GM19324 (cell line): ENCODE data around the gene SMIM41.
A peak's percentile ranks its signal among the peaks of the same experiment; 100 is the strongest.

Experiments used
- ATAC-seq: cut with Tn5 transposase; IDR thresholded peaks from one replicate; pipeline ENCODE4 v1.9.1; 2021; ENCODE audit warnings: mild to moderate bottlenecking, moderate library complexity; ENCODE audit not compliant: unreplicated experiment, low FRiP score

SMIM41 gene

DNA sequence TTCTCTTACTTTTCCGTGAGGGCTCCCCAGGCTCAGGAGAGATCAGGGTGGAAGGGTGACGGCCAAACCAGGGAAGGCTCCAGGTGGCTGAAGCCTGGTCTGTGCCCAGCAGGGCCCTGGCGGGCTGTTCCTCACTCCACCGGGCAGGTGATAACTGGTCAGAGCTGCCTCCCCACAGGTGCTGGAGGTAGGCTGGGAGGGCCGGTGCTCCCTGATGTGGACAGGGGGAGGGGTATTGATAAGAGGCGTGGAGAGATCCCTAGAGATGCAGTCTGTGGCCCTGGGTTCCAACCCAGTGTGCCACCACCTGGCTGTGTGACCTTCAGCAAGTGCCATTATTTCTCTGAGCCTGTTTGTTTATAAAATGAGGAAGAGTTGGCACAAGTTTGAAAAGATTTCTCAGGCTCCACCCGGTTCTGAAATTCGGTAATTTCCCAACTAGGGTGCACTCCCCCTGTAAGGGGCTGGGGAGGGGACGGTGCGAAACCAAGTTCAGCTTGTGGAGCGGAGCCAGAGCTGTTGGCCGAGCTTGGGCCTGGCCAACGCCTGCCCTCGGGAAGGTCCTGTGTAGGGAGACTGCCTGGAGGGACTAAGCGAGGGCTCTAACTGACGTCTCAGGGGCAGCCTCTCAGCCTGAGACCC lies 29.3 kb upstream of the SMIM41 start:
- ATAC-seq: no peak

DNA sequence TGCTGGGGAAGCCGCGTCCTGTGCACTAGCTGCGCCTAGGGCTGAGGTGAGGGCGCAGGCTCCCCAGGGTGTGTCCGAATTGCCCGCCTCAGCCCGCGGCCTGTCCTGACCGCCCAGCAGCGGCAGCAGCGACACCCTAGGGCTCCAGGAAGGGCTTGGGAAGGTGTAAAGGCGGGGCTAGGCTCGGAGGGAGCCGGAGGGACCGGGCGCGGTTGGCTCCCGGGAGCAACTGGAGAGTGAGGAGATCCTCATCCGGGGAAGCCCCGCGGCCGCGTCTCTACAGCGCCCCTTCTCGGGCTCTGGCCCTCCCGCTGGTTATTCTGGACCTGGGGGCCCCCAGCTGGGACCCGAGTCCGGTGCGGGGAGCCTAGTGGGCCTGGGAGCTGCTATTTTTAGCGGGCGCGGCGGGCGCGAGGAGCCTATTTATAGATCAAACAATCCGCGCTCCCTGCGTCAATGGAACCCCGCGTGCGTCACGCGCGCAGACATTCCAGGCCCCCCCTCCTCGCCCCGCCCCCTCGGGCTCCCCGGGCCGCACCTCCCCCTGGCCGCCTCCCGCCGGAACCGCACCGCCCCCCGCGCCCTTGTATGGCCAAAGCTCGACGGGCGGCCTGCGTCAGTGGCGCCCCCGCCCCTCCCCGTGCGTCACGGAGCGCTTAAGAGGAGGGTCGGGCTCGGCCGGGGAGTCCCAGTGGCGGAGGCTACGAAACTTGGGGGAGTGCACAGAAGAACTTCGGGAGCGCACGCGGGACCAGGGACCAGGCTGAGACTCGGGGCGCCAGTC lies 28.6 kb upstream of the SMIM41 start, which contains the start of gene NR4A1:
TSS of gene NR4A1 (plus strand) at position 685 of the 784 bp plus-strand sequence. CDS start 2,887 bp downstream, outside the sequence.
- ATAC-seq: peak; percentile 80

DNA sequence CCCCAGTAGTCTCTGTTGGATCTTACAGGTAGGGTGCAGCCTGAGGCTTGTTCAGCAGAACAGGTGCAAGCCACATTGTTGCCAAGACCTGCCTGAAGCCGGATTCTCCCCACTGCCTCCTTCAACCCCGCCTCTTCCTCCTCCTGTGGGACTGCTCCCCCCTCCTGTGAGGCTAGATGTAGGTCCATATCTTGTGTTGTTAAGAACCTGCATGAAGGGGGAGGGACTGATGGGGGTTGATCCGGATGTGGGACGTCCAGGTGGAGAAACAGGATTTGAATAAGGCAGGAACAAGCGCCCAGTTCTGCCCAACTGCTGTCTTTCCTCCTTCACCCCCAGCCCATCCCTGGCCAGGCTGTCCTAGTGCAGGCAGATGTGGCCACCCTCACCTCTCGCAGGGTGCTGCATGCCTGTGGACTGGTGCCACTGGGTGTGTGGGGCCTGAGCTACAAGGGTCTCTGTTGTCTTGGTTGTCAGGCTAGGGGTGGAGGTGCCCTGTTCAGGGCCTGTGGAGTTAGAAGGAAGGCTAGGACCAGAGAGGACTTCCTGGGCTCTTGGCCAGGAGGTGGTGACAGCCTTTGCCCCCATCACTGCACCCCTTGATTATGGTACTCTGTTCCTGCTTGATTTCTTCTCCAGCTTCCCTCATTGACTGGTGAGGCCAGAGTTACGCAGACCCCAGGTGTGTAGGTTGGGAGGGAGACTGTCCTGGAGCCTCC lies 26.9 kb upstream of the SMIM41 start:
- ATAC-seq: no peak

DNA sequence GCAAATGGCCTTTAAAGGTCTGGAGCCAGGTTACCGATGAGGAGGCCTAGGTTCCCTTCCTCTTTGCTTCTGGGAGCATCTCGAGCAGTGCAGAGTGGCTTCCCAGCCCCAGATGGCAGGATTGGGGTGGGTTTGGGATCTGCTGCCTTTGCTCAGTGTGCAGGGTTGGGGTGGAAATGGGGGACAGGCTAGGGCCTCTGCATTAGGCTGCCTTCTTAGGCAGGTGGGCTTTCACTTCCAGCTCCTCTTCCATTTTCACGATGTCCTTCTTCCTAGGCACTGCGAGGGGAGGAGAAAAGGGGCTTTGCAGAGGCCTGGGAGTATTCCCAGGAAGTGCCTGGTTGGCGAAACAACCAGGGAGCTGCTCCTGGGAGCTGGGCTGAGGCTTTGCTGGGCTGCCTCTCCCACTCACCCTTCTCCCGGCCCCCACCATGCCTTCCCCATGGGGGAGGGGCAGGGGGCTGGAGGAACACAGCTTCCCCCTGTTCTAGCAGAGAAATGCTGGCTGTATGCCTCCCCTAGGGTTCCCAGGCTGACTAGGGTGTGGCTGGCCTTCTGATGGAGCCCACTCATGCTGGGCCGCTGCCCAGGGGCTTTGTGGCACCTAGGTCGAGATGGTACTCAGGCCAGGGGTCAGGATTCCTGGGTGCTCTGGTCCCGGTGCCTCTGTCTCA lies 25.8 kb upstream of the SMIM41 start:
- no peak for ATAC-seq

DNA sequence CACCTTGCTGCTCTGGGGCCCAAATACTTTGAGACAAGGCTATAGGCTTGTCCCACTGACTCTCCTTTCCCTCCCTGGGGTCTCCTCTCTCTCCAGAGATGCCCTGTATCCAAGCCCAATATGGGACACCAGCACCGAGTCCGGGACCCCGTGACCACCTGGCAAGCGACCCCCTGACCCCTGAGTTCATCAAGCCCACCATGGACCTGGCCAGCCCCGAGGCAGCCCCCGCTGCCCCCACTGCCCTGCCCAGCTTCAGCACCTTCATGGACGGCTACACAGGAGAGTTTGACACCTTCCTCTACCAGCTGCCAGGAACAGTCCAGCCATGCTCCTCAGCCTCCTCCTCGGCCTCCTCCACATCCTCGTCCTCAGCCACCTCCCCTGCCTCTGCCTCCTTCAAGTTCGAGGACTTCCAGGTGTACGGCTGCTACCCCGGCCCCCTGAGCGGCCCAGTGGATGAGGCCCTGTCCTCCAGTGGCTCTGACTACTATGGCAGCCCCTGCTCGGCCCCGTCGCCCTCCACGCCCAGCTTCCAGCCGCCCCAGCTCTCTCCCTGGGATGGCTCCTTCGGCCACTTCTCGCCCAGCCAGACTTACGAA lies 25.2 kb upstream of the SMIM41 start:
- ATAC-seq: no peak

DNA sequence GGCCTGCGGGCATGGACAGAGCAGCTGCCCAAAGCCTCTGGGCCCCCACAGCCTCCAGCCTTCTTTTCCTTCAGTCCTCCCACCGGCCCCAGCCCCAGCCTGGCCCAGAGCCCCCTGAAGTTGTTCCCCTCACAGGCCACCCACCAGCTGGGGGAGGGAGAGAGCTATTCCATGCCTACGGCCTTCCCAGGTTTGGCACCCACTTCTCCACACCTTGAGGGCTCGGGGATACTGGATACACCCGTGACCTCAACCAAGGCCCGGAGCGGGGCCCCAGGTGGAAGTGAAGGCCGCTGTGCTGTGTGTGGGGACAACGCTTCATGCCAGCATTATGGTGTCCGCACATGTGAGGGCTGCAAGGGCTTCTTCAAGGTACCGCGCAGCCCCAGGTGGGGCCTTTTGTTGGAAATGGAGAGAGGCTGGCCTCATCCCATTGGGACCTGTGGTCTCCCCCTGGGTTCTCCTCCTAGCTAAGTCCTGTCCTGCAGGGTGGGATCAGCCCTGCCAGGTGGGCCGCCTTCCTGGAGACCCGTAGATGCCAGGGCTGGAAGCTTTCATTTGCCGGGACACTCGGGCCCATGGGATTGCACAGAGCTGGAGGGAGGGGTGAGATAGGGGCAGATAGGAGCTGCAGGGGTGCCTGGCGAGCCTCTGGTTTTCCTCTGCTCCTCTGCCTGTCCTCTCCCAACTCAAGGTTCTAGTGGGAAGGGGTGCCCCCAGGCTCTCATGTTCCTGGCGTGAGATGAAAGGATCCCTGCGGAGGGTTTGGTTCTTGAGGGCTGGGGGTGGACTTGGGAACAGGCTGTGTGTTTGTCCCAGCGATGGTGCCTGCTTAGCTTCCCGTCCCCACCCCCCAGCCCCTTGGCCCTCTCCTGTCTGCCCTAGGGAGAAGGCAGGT lies 24.4 kb upstream of the SMIM41 start:
- no peak for ATAC-seq

DNA sequence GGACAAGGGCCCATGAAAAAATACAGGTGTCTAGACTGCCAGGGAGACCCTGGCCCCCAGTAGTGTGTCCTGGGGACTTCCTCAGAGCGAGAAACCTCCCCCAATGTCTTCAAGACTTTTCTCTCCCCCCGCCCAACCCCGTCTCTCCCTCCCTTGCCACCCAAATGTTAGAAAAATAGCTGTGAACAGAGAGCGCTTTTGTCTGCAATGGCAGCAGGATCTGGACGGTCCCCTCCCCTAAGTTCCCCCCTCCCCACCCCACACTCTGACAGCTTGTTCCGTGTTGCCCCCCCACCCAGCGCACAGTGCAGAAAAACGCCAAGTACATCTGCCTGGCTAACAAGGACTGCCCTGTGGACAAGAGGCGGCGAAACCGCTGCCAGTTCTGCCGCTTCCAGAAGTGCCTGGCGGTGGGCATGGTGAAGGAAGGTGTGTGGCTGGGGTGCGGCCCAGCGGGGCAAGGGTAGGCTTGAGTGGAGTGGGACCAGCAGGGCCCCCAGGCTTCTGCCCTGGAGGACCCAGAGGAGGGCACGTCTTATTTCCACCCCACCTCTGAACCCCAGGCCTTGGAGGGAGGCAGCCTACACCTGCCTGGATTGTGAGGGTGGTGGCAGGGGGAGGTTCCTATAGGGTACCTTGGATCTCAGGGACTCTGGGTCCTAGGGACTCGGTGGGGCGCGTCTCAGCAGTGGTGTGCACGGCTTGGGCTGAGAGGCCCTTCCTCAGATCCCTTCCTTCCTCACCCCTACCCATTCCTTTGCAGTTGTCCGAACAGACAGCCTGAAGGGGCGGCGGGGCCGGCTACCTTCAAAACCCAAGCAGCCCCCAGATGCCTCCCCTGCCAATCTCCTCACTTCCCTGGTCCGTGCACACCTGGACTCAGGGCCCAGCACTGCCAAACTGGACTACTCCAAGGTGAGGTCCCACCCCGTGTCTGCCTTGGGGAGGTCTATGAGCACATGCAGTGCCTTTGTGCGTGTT lies 23.5 kb upstream of the SMIM41 start:
- no peak for ATAC-seq

DNA sequence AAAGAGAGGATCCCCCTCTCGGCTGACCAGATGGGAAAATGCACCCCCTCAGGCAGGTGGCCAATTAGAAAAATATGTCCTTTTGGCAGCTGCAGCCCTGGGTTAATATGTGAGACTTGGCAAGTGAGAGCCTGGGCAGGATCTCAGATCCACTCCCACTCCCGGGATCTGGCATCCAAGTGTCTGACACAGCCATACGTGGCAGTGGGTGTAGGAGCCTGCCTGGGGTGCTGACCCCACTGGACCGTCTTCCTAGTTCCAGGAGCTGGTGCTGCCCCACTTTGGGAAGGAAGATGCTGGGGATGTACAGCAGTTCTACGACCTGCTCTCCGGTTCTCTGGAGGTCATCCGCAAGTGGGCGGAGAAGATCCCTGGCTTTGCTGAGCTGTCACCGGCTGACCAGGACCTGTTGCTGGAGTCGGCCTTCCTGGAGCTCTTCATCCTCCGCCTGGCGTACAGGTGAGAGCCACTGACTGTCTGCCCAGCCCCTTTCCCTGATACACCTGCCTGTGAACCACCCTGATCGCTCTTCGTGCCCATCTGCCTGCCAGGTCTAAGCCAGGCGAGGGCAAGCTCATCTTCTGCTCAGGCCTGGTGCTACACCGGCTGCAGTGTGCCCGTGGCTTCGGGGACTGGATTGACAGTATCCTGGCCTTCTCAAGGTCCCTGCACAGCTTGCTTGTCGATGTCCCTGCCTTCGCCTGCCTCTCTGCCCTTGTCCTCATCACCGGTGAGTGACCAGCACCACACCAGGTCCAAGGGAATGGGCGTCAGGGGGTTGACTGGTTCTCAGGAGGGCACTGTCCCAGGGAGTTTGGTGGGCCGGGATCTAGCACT lies 22.5 kb upstream of the SMIM41 start:
- no peak for ATAC-seq

DNA sequence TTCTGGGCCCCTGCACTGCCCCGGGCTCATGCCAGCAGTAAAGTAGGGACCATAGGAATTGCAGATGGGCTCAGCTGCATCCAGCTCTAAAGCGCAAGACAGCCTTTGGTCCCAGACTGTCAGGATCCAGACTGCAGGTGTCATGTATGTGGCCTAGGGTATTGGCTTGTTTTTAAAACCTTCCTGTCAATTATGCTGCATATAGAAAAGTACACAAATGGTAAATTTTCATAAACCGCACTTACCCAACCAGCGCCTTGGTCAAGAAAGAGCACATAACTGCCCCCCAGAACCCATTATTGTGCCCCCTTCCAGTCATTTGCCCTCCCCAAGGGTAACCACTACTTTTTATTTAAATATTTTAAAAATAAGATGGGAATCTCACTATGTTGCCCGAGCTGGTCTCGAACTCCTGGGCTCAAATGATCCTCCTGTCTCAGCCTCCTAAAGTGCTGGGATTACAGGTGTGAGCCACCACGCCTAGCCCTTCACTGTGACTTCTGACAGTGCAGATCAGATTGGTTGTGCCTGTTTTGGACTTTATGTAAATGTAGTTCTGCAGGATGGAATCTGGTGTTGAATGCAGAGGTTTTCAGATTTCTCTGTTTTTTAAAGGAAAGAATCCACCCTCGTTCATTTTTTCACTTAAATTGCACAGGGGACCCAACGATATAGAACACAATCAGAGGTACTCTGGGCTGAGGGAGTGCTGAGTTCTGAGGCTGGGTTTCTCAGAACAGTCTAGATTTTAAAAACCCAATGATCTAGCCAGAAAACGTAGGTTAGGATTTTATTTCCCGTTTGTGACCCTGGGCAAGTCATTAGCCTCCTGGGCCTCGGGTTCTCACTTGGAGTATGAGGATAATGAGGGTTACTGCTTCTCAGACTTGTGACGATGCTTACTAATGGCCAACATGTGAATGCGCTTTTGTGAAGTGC lies 21.6 kb upstream of the SMIM41 start:
- no peak for ATAC-seq

DNA sequence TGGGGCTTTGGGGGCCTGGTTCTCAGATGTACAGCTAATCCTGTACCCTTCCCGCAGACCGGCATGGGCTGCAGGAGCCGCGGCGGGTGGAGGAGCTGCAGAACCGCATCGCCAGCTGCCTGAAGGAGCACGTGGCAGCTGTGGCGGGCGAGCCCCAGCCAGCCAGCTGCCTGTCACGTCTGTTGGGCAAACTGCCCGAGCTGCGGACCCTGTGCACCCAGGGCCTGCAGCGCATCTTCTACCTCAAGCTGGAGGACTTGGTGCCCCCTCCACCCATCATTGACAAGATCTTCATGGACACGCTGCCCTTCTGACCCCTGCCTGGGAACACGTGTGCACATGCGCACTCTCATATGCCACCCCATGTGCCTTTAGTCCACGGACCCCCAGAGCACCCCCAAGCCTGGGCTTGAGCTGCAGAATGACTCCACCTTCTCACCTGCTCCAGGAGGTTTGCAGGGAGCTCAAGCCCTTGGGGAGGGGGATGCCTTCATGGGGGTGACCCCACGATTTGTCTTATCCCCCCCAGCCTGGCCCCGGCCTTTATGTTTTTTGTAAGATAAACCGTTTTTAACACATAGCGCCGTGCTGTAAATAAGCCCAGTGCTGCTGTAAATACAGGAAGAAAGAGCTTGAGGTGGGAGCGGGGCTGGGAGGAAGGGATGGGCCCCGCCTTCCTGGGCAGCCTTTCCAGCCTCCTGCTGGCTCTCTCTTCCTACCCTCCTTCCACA lies 20.7 kb upstream of the SMIM41 start:
- ATAC-seq: no peak

DNA sequence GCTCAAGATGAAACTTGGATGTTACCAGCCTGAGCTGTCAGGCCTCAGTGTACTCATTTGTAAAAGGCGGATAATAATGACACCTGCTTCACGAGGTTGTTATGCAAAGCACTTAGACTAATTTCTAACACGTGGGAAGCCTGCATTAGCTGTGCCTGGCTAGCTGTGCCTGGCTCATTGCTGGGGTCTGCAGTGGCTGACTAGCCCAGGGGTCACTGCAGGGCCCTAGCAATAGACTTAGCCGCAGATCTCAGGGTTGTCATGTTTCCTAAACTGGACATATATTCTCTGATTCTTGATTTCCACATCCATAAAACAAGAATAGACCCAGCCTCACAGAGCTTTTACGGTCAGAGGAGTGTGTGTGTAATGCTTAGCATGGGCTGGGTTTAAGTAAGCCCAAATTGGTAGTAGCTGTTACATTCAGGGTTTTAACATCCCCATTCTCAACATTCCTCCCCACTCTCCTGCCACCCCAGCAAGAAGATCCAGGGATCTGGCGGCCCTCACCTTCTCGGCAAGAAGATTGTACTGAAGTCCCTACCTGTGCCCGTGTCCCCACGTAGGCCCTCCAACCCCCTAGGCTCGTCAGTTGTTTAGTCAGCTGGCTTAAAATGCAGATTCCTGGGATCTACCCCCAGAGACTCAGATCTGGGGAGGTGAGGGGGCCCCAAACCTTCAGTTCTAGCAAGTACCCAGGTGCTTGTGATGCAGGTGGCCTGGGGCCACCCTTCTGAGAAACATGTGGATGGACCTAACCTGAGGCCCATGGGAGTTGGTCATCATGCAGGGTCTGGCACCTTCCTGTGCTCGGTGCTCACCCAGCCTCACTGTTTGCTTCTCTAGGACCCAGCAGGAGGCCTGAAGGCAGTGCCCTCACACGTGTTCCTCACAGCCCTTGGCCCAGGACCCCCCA lies 19.7 kb upstream of the SMIM41 start:
- no peak for ATAC-seq

DNA sequence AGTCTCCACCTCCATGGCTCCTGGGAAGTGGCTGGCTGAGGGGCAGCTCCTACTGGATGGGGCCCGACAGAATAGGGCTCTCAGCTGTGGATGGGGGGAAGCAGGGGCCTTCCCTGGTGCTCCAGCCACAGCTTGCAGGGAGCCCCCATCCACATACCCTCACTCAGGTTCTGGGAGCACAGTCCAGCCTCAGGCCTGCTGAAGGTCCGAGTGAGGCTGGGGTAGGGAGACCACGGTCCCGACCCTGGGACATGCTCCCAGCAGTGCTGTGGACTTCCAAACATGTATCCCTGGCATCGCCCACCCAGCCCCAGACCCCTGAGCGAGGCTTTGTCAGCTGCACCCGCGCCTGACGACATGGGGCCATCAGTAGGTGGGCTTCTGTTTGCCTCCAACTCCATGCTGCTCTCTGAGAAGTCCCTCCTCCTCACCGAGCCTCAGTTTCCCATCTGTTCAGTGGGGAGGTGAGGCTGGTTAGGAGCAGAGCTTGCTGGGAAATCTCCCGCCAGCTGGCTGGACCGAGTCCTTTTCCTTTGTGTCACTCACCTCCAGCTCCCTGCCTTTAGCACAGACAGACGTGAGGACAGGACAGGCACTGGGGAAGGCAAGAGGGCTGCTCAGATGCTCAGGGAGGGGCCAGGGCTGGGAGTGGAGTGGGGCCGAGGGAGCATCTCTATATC lies 18.9 kb upstream of the SMIM41 start:
- no peak for ATAC-seq

DNA sequence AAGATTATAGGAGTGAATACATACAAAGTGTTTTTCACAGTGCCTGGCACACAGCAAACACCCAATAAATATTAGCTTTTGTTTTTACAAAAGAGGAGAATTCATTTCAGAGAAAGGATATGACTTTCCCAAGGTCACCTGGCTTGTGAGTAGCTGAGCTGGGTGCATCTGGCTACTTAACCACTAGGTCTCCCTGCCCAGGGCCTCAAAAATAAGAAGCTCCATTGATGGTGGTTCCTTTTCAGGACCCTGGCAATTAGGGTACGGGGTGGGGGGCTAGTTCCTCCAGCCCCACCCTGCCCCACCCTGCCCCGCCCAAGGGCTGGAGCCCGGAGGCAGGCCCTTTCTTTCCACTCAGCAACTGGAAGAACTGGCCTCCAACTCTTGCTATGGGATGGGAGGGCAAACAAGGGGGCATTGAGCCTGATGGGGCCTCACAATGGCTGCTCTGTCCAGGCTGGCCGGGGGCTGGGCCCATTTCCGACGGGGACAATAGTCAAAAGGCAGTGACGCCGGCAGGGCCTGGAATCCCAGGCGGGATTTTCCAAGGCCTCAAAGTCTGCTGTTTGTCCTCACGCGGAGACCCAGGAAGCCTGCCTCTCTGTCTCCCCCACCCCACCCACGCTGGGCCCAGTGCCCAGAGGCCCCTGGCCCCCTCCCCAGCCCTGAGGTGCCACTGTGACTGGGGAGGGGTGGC lies 17.9 kb upstream of the SMIM41 start:
- no peak for ATAC-seq
